ENCODE results near the gene CBFA2T3. TPM values are rescaled to one million over a fixed set of nuclear protein-coding genes. Genes with fewer than 3 reads are reported as not detected.

CBFA2T3 gene
- total RNA-seq, 6 experiments from 2014 or later: not detected

- no peak for TF ChIP-seq CTCF (IDR thresholded peaks at IDR 0.05)
- no peaks in the 10 kb centered on the region for H3K4me1 Mint-ChIP-seq (ENCODE audit: low read depth)
- H3K4me3 Mint-ChIP-seq: no peak overlapping the region
- DNase-seq: no peak
- no peaks in the 10 kb centered on the region for H3K9me3 Mint-ChIP-seq
- H3K36me3 Mint-ChIP-seq (ENCODE audit: low read depth): no peaks in the 10 kb centered on the region
- H3K27me3 Mint-ChIP-seq (ENCODE audit: insufficient read depth): peaks cover 3% of the 10 kb centered on the region; the same call in 1 of the 2 replicates
- no peak overlapping the region for H3K27ac Mint-ChIP-seq
Measured at GRCh38 chr16:88826070-88826840, 150.8 kb downstream of the CBFA2T3 start.

GRCh38 chr16:88825146-88825545, 151.9 kb downstream of the CBFA2T3 start:
- no peaks in the 10 kb centered on the region for H3K4me1 Mint-ChIP-seq (ENCODE audit: low read depth)
- peaks cover 3% of the 10 kb centered on the region; the same call in 1 of the 2 replicates for H3K27me3 Mint-ChIP-seq (ENCODE audit: insufficient read depth)
- H3K27ac Mint-ChIP-seq: no peak overlapping the region
- no peaks in the 10 kb centered on the region for H3K36me3 Mint-ChIP-seq (ENCODE audit: low read depth)
- no peak for DNase-seq
- no peaks in the 10 kb centered on the region for H3K9me3 Mint-ChIP-seq
- TF ChIP-seq CTCF (IDR thresholded peaks at IDR 0.05): no peak
- H3K4me3 Mint-ChIP-seq: no peak overlapping the region

Other genes with a start within 250 kb of the CBFA2T3 start
- 100 to 1,000 TPM; 238 to 293 (median 264) TPM for gene PIEZO1, start 192.0 kb downstream of the CBFA2T3 start, total RNA-seq (2021; fragmentation: NEBNext Ultra II Directional; extraction: Animal tissue kit (Norgen Biotek cat#: 25700))
- gene CDT1, start 173.4 kb downstream of the CBFA2T3 start, total RNA-seq (2021; fragmentation: NEBNext Ultra II Directional; extraction: Animal tissue kit (Norgen Biotek cat#: 25700)): 10 to 100 TPM; 13.3 to 28.2 (median 22.2) TPM
- gene APRT, start 165.3 kb downstream of the CBFA2T3 start, total RNA-seq (2021; fragmentation: NEBNext Ultra II Directional; extraction: Animal tissue kit (Norgen Biotek cat#: 25700)): 100 to 1,000 TPM; 123 to 163 (median 130) TPM
- gene GALNS, start 120.3 kb downstream of the CBFA2T3 start, total RNA-seq (2021; fragmentation: NEBNext Ultra II Directional; extraction: Animal tissue kit (Norgen Biotek cat#: 25700)): 10 to 100 TPM; 16.6 to 20.7 (median 18.2) TPM
- 10 to 100 TPM; 58.0 to 75.9 (median 65.6) TPM for gene TRAPPC2L, start 120.1 kb downstream of the CBFA2T3 start, total RNA-seq (2021; fragmentation: NEBNext Ultra II Directional; extraction: Animal tissue kit (Norgen Biotek cat#: 25700))
- gene PABPN1L, start 110.5 kb downstream of the CBFA2T3 start, total RNA-seq (2021; fragmentation: NEBNext Ultra II Directional; extraction: Animal tissue kit (Norgen Biotek cat#: 25700)): not detected
- gene ACSF3, start 116.6 kb upstream of the CBFA2T3 start, total RNA-seq (2021; fragmentation: NEBNext Ultra II Directional; extraction: Animal tissue kit (Norgen Biotek cat#: 25700)): 10 to 100 TPM; 18.4 to 24.2 (median 21.2) TPM
- under 1 TPM in 2 of 6 experiments, not detected in 4; 0.05 to 0.07 TPM for gene CDH15, start 194.5 kb upstream of the CBFA2T3 start, total RNA-seq (2021; fragmentation: NEBNext Ultra II Directional; extraction: Animal tissue kit (Norgen Biotek cat#: 25700))
- gene SLC22A31, start 223.3 kb upstream of the CBFA2T3 start, total RNA-seq (2021; fragmentation: NEBNext Ultra II Directional; extraction: Animal tissue kit (Norgen Biotek cat#: 25700)): not detected
- 1 to 10 TPM; 6.8 to 8.1 (median 7.5) TPM for gene ZNF778, start 240.5 kb upstream of the CBFA2T3 start, total RNA-seq (2021; fragmentation: NEBNext Ultra II Directional; extraction: Animal tissue kit (Norgen Biotek cat#: 25700))